Breast epithelium (tissue), 4 donors: ENCODE measurements around the gene APMAP. TPM values are rescaled to one million over a fixed set of nuclear protein-coding genes. Genes with fewer than 3 reads are reported as not detected.
"Not testable (repeated sequence)": the region's sequence is repeated elsewhere in the genome, so short reads cannot be mapped to it uniquely, and the experiment has no call there.

Experiments
- DNase-seq, 2 donors: peaks; one replicate each; pipeline ENCODE4 v3.0.0-alpha.2; 2019; ENCODE audit warnings: low spot score in 2 of 2
- H3K27ac ChIP-seq, 2 donors: fragments of 200-600 bp; sonication (generic) in 1 of 2; one replicate each; pipeline ENCODE4 v1.5.1; 2016 to 2019; ENCODE audit warnings: mild to moderate bottlenecking in 1 of 2
- H3K27me3 ChIP-seq, 2 donors: fragments of 200-600 bp; sonication (generic) in 1 of 2; one replicate each; pipeline versions ENCODE4 v1.5.1 to v1.6.0; 2017 to 2019; ENCODE audit warnings: control low read depth in 1 of 2, mild to moderate bottlenecking in 1 of 2
- H3K36me3 ChIP-seq: fragments of 200-600 bp; one replicate; pipeline ENCODE4 v1.5.1; 2019
- H3K4me1 ChIP-seq, 2 donors: fragments of 200-600 bp; sonication (generic); one replicate each; pipeline ENCODE4 v1.5.1; 2016 to 2019; ENCODE audit warnings: control low read depth in 1 of 2
- H3K4me3 ChIP-seq, 3 donors: fragments of 200-600 bp; sonication (generic); 1 replicate in 2 of 3; 2 replicates in 1 of 3; pipeline ENCODE4 v1.5.1; 2016 to 2019; ENCODE audit warnings: mild to moderate bottlenecking in 3 of 3, moderate library complexity in 2 of 3
- H3K9me3 ChIP-seq, 2 donors: fragments of 200-600 bp; sonication (generic) in 1 of 2; one replicate each; pipeline ENCODE4 v1.5.1; 2016 to 2019; ENCODE audit warnings: control low read depth in 1 of 2
- POLR2A ChIP-seq: fragments of 450-650 bp; IDR thresholded peaks from one replicate; pipeline ENCODE4 v1.6.1; 2016; ENCODE audit warnings: antibody characterized with exemption, mild to moderate bottlenecking, moderate library complexity
- POLR2AphosphoS5 ChIP-seq, 3 donors: sonication (generic); formaldehyde crosslinking; IDR thresholded peaks; one replicate each; pipeline ENCODE4 v1.6.1; 2017; ENCODE audit warnings: antibody characterized with exemption in 3 of 3
- intact Hi-C: fragments of 100-400 bp; cut with DNase I; formaldehyde crosslinking; loops from one replicate; pipeline ENCODE4 v1.15.1; 2023; ENCODE audit warnings: low total_unique reads
- total RNA-seq, 3 donors: library from RNA; depleted of rRNA; stranded (reverse); fragments of >200 nt; gene quantifications; one replicate each; pipeline ENCODE4 v1.1.0, GENCODE V29; 2016
- TF ChIP-seq, protein P1 (sequence below), 3 donors: fragments of 450-650 bp; IDR thresholded peaks; one replicate each; pipeline ENCODE4 v1.5.1; 2016 to 2017; ENCODE audit warnings: antibody characterized with exemption in 3 of 3, mild to moderate bottlenecking in 3 of 3, moderate library complexity in 3 of 3

APMAP gene
- total RNA-seq, 3 donors from 2014 or later = 83.2 to 184 (median 101) TPM

DNA sequence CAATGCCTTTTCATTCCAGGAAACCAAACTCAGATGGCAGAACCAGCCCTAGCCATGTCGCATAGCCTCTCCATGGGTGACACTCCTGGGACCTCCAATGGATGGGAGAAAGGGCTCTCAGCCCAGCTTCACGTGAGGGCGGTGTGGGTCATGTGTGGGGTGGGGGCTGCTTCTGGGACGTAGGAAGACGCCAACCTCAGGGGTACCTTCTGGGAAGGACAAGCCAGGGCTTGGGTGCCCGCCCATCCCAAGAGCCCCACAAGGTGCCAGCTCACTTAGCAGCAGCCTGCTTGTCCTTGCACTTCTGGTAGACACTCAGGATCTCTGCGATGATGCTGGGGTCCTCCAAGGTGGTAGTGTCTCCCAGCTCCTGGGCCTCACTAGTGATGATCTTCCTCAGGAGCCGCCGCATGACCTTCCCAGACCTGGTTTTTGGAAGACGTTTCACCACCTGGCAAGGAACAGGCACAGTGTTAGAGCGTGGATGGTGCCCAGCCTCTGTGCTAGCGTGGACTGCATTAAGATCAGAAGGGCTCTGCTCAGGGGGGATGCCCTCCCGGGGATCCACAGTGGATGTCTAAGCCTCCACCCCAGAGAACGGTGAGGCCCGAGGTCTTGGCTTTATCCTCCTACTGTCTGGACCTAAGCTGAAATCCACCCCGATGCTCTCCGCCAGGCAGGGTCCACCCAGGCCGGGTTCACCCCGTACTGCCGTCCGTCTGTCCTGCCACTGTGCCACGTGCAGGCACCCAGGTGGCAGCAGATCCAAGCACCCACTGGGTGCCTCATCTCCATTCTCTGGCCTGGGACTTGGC is 15.1 kb upstream of the APMAP start:
- intact Hi-C loops = no loop called here
- peak; percentile 13 to 43 for DNase-seq
- Histone ChIP-seq H3K27me3 (no peaks in the 10 kb centered on the region), H3K27ac (no peak overlapping the region), H3K4me3 (no peak overlapping the region), H3K36me3 (peaks cover 15% of the 10 kb centered on the region), H3K9me3 (no peaks in the 10 kb centered on the region), H3K4me1 (no peaks in the 10 kb centered on the region)
- no peak for TF ChIP-seq POLR2A
- TF ChIP-seq POLR2AphosphoS5 (IDR thresholded peaks at IDR 0.05) = no peak
- TF ChIP-seq, protein P1, sequence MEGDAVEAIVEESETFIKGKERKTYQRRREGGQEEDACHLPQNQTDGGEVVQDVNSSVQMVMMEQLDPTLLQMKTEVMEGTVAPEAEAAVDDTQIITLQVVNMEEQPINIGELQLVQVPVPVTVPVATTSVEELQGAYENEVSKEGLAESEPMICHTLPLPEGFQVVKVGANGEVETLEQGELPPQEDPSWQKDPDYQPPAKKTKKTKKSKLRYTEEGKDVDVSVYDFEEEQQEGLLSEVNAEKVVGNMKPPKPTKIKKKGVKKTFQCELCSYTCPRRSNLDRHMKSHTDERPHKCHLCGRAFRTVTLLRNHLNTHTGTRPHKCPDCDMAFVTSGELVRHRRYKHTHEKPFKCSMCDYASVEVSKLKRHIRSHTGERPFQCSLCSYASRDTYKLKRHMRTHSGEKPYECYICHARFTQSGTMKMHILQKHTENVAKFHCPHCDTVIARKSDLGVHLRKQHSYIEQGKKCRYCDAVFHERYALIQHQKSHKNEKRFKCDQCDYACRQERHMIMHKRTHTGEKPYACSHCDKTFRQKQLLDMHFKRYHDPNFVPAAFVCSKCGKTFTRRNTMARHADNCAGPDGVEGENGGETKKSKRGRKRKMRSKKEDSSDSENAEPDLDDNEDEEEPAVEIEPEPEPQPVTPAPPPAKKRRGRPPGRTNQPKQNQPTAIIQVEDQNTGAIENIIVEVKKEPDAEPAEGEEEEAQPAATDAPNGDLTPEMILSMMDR (IDR thresholded peaks at IDR 0.05) = no peak

GRCh38 chr20:25006431-25007167 is 14.0 kb upstream of the APMAP start:
- intact Hi-C loops = no loop called here
- no peaks in the 10 kb centered on the region for H3K27me3 ChIP-seq
- peak; percentile 13 to 38 for DNase-seq
- peaks cover 9% of the 10 kb centered on the region for H3K36me3 ChIP-seq
- TF ChIP-seq POLR2AphosphoS5 (IDR thresholded peaks at IDR 0.05) (no peak), POLR2A (no peak)
- TF ChIP-seq, protein P1 (IDR thresholded peaks at IDR 0.05) = no peak
- H3K4me1 ChIP-seq = no peaks in the 10 kb centered on the region
- H3K9me3 ChIP-seq = no peaks in the 10 kb centered on the region
- H3K4me3 ChIP-seq = no peak overlapping the region
- H3K27ac ChIP-seq = peak overlapping the region in 1 of 2 donors; percentile 0

- intact Hi-C loops = no loop called here
- Histone ChIP-seq H3K27me3 (no peaks in the 10 kb centered on the region), H3K9me3 (no peaks in the 10 kb centered on the region), H3K36me3 (peaks cover 9% of the 10 kb centered on the region), H3K4me3 (no peak overlapping the region), H3K27ac (peak overlapping the region; percentile 68 to 81), H3K4me1 (no peaks in the 10 kb centered on the region)
- peak; percentile 16 to 45 for DNase-seq
- TF ChIP-seq, protein P1 (IDR thresholded peaks at IDR 0.05) = no peak
- TF ChIP-seq POLR2A (no peak), POLR2AphosphoS5 (IDR thresholded peaks at IDR 0.05) (no peak)
Measured at GRCh38 chr20:25005661-25006060, 13.1 kb upstream of the APMAP start.

DNA sequence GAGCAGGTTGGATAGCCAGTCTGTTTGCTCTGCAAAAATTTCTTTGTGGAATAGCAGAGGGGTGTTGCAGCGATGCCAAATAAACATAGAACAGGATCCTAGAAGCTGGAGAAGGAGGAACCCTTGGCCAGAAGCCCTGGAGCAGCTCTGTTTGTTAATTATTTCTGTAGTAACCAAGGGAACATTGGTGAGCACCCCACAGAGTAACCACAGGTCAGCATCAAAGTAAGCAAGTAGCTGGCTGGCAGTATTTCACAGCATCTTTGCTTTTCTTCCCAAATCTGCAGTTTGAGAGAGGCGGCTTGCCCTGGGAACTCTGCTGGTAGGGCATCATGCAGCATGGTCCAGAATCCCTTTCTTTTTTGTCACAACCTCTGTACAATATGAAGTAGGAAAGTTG is 12.7 kb upstream of the APMAP start:
- Histone ChIP-seq H3K27me3 (no peaks in the 10 kb centered on the region), H3K4me3 (no peak overlapping the region), H3K36me3 (peaks cover 9% of the 10 kb centered on the region), H3K27ac (peak overlapping the region; percentile 68 to 81), H3K4me1 (no peaks in the 10 kb centered on the region), H3K9me3 (no peaks in the 10 kb centered on the region)
- TF ChIP-seq POLR2A (no peak), POLR2AphosphoS5 (IDR thresholded peaks at IDR 0.05) (no peak)
- TF ChIP-seq, protein P1 (IDR thresholded peaks at IDR 0.05) = no peak
- intact Hi-C loops = no loop called here
- peak; percentile 69 to 70 for DNase-seq

DNA sequence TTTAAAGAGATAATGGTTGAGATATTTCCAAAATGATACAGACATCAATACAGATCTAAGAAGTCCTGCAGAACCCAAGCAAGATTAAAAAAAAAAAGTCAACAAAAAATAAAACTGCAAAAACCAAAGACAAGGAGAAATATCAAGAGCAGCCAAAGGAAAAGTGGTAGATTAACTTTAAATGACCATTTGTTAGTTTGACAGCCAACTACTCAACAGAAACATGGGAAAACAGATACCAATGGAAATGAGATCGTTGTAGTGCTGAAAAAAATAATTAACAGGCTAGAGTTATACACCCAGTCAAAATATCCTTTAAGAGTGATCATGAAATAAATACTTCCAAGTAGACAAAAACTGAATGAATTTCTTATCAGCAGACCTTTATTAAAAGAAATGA is 10.5 kb upstream of the APMAP start:
- TF ChIP-seq POLR2A = no peak
- TF ChIP-seq, protein P1 (IDR thresholded peaks at IDR 0.05) = no peak
- TF ChIP-seq POLR2AphosphoS5 (IDR thresholded peaks at IDR 0.05) = no peak
- Histone ChIP-seq H3K9me3 (no peaks in the 10 kb centered on the region), H3K4me3 (no peak overlapping the region), H3K27me3 (no peaks in the 10 kb centered on the region), H3K27ac (no peak overlapping the region), H3K36me3 (peaks cover 8% of the 10 kb centered on the region), H3K4me1 (no peaks in the 10 kb centered on the region)
- no peak for DNase-seq
- intact Hi-C loops = no loop called here

- DNase-seq, intact Hi-C loops, H3K4me1 ChIP-seq, H3K4me3 ChIP-seq, H3K9me3 ChIP-seq, H3K27ac ChIP-seq, H3K27me3 ChIP-seq, H3K36me3 ChIP-seq: not testable (repeated sequence)
Measured at GRCh38 chr20:25001323-25001722, 8.8 kb upstream of the APMAP start.
